GM10248 (cell line): ENCODE data around the gene GAST.
"Not testable (repeated sequence)": the region's sequence is repeated elsewhere in the genome, so short reads cannot be mapped to it uniquely, and the experiment has no call there.

Source experiments
- CTCF ChIA-PET: fragments of 300-600 bp; sonication (Branson Sonifier 250); formaldehyde crosslinking; extraction: SDS; loops from one replicate; lab custom pipeline; 2021; ENCODE audit warnings: antibody characterized with exemption; lab: Yijun Ruan, JAX
- POLR2A ChIA-PET: fragments of 350-650 bp; sonication (Branson Sonifier 250); formaldehyde crosslinking; extraction: SDS; loops from one replicate; lab custom pipeline; 2020; ENCODE audit warnings: antibody characterized with exemption; lab: Yijun Ruan, JAX
- DNase-seq: peaks from one replicate; pipeline ENCODE4 v3.0.0; 2012; ENCODE audit errors: extremely low spot score
- TF ChIP-seq, protein P1 (sequence below): IDR thresholded peaks from 2 replicates; pipeline ENCODE4 v1.5.1; 2012; ENCODE audit warnings: mild to moderate bottlenecking, low read depth; ENCODE audit errors: extremely low read depth, missing control alignments, control extremely low read depth

Gene GAST

DNA sequence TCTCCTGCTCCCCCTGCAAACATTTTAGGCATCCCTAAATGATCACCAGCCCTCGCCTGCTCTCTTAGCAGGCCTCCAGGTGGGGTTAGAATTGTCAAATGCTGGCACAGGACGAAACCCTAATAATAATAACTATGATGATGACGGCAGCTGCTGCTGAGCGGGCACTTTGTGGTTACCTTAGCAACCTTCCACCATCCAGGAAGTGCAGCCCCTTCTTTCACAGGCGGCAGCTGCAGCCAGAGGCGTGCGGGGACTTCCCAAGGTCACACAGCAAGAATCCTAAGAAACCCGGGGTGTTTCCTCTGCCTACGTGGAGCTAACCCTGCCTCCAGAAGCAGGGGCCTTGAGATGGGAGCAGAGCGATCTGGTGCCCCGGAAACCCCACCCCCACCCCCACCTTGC is 45.9 kb upstream of the GAST start:
- peak; percentile 56 for DNase-seq
- ChIA-PET CTCF (interaction anchor here (0.8 to 16.0 kb wide), 28 partner anchors 13 to 1304 kb away, joined by 3 to 533 read pairs (median 5); partner anchors contain the start of genes EIF1, KRT13 and SMARCE1), POLR2A (interaction anchor here (1.6 to 2.2 kb wide), 3 partner anchors 12 to 27 kb away, joined by 5 to 23 read pairs (median 7); partner anchors contain the start of gene EIF1)
- TF ChIP-seq, protein P1, sequence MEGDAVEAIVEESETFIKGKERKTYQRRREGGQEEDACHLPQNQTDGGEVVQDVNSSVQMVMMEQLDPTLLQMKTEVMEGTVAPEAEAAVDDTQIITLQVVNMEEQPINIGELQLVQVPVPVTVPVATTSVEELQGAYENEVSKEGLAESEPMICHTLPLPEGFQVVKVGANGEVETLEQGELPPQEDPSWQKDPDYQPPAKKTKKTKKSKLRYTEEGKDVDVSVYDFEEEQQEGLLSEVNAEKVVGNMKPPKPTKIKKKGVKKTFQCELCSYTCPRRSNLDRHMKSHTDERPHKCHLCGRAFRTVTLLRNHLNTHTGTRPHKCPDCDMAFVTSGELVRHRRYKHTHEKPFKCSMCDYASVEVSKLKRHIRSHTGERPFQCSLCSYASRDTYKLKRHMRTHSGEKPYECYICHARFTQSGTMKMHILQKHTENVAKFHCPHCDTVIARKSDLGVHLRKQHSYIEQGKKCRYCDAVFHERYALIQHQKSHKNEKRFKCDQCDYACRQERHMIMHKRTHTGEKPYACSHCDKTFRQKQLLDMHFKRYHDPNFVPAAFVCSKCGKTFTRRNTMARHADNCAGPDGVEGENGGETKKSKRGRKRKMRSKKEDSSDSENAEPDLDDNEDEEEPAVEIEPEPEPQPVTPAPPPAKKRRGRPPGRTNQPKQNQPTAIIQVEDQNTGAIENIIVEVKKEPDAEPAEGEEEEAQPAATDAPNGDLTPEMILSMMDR, result no peak

DNA sequence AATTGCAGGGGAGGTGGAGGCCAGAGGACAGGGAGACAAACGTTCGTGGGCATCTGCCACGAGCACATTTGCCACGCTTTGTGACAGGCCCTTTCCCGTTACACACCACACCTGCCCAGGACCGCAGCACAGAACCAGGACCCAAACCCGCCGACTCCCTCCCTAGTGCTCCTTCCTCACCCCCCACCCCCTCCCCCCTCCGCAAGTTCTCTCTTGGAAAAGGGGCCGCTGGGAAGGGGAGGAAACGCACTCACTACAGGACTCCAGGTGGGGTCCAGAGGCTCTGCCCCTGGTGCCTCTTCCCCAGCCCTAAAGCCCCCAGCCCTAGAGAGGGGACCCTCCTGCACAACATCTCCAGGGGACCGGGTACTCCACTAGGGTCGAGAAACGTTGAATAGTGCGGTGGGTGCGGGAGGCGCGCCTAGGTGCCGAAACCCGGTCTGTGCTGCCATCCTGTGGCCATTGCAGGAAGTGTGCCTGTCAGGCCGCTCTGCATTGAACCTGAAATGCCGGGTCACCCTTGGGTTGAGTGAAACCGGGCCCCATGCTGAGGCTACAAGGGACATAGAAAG is 45.3 kb upstream of the GAST start:
- CTCF ChIA-PET, result interaction anchor here (0.7 to 16.0 kb wide), 24 partner anchors 13 to 1817 kb away, joined by 3 to 533 read pairs (median 5); partner anchors contain the start of genes DHX8, EIF1, KRT13 and SMARCE1

DNA sequence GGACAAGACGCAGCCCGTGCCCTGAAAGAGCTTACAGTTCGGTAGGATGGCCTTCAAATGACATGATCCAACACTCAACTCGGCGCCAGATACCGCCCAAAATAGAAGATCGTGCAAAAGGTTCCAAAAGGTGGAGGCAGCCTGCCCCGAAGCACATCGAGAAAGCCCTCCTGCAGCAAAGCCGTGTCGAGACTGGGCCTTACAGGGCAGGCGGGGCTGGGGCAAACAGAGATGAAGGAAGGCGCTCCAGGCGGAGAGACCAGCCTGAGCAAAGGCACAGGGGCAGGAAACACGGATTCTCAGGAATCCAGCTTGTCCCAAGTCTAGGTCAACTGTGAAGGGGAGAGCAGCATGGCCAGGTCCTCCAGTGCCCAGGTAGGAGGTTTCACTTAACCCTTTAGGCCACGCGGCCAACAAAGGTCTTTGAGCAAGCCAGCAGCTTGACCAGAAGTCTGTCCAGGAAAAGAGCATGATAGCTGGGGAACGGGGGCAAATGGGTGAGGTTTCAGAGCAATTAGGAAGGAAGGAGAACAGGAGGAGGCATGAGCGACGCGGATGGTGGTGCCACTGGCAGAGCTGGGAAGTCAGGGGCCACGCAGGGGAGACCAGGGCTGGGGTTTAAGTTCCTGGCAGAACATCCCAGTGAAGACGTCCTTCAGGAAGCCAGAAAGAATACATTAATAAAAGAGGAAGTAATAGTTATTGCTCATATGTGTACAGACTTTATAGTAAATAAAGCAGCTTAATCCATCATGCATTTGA is 44.7 kb upstream of the GAST start:
- CTCF ChIA-PET, result interaction anchor here (0.7 to 16.0 kb wide), 12 partner anchors 12 to 1817 kb away, joined by 3 to 533 read pairs (median 6); partner anchors contain the start of genes DHX8, EIF1 and KRT13
- DNase-seq, result peak; percentile 29
- TF ChIP-seq, protein P1, result no peak
- POLR2A ChIA-PET, result interaction anchor here (0.8 to 2.2 kb wide), 4 partner anchors 11 to 26 kb away, joined by 5 to 23 read pairs (median 6); partner anchors contain the start of gene EIF1

More for the DNA sequence above, 45.3 kb upstream of the GAST start:
- POLR2A ChIA-PET, result interaction anchor here (1.4 to 2.2 kb wide), 4 partner anchors 12 to 26 kb away, joined by 5 to 23 read pairs (median 6); partner anchors contain the start of gene EIF1
- peak; percentile 86 for DNase-seq
- TF ChIP-seq, protein P1, result peak; percentile 92

DNA sequence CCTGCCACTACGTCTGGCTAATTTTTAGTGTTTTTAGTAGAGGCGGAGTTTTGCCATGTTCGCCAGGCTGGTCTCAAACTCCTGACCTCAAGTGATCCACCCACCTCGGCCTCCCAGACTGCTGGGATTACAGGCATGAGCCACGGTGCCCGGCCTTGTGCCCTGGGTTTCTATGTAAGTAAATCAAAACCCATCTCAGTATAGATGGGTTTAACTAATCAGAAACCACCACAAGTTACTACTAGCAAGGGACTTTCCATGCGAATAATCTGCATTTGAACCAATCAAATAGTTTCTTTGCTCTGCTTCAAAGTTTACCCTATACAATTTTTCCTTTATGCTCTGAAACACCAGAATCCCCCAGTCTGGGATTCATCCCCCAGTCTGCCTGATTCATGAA is 40.0 kb upstream of the GAST start:
- no peak for DNase-seq
- ChIA-PET POLR2A (no interaction called here), CTCF (interaction anchor here (16.0 kb wide), 1 partner anchor 22 kb away, joined by 533 read pairs; no protein-coding TSS in a partner anchor)
- TF ChIP-seq, protein P1, result no peak

DNA sequence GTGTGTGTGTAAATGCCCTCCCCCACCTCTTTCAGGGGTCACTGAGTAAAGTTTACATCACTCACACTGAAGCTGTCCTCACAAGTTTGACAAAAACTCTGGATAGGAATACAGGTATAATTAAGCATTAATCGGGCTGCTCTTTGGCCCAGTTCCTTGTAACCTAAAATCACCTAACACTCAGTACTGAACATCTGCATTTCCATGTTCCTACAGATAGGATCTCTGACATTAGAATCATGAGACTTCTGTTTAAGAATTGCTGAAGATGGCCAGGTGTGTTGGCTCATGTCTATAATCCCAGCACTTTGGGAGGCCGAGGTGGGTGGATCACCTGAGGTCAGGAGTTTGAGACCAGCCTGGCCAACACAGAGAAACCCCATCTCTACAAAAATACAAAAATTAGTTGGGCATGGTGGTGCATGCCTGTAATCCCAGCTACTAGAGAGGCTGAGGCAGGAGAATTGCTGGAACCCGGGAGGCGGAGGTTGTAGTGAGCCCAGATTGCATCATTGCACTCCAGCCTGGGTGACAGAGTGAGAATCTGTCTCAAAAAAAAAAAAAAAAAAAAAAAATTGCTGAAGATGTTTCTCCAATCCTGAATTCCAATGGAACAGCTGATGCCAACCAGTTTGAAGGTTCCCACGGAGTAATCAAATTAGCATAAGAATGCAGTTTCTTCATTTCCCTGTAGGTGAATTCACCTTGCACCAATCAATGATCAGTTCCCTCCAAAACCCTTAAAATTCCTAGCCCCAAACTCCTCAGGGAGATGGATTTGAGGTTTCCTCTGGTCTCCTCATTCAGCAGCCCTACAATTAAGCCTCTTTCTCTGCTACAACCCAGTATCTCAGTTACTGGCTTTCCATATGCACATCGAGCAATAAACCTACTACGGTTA is 36.7 kb upstream of the GAST start:
- CTCF ChIA-PET, result interaction anchor here (2.4 to 8.6 kb wide), 3 partner anchors 7 to 27 kb away, joined by 19 to 118 read pairs (median 24); no protein-coding TSS in a partner anchor
- DNase-seq, POLR2A ChIA-PET: not testable (repeated sequence)

DNA sequence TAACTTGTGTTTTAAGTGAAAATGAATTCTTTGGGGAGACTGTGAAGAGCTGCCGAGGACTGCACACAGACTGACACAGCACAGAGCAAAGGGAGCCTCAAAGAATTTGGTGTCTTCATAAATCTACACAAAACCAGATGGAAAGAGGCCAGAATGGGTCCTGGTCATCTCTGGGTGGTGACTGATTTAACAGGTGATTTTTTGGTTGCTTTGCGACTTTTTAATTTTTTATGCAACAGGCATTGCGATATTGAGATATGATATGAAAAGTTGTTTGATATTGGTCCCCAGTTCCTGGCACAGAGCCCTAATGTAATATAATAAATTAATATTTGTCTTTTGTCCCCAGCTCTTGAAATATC is 36.1 kb upstream of the GAST start:
- TF ChIP-seq, protein P1, result no peak
- ChIA-PET POLR2A (interaction anchor here (5.2 kb wide), 1 partner anchor 15 kb away, joined by 134 read pairs; the partner anchor contains the start of gene EIF1), CTCF (interaction anchor here (2.4 to 8.6 kb wide), 4 partner anchors 8 to 28 kb away, joined by 19 to 118 read pairs (median 71); partner anchors contain the start of gene EIF1)
- no peak for DNase-seq
